HG03442 (cell line): ENCODE data around the gene TIGAR.

Experiments used
- ATAC-seq: cut with Tn5 transposase; IDR thresholded peaks from one replicate; pipeline ENCODE4 v1.9.1; 2021; ENCODE audit warnings: mild to moderate bottlenecking, moderate library complexity; ENCODE audit not compliant: unreplicated experiment

TIGAR gene

GRCh38 chr12:4301932-4302501, 19.0 kb upstream of the TIGAR start:
- no peak for ATAC-seq

GRCh38 chr12:4302881-4303280, 18.1 kb upstream of the TIGAR start:
- no peak for ATAC-seq

GRCh38 chr12:4303750-4304149, 17.3 kb upstream of the TIGAR start:
- no peak for ATAC-seq

- no peak for ATAC-seq
Observed at GRCh38 chr12:4307593-4308333, 13.2 kb upstream of the TIGAR start.

- no peak for ATAC-seq
Observed at GRCh38 chr12:4308334-4308950, 12.6 kb upstream of the TIGAR start.

- no peak for ATAC-seq
Observed at GRCh38 chr12:4311776-4312175, 9.2 kb upstream of the TIGAR start.

GRCh38 chr12:4312251-4312650, 8.8 kb upstream of the TIGAR start:
- no peak for ATAC-seq

GRCh38 chr12:4320497-4320852, 538 bp upstream of the TIGAR start:
- ATAC-seq, result peak; percentile 33

- no peak for ATAC-seq
Observed at GRCh38 chr12:4322726-4323125, 1.7 kb downstream of the TIGAR start.

GRCh38 chr12:4323396-4323795, 2.4 kb downstream of the TIGAR start:
- no peak for ATAC-seq

GRCh38 chr12:4324366-4324765, 3.4 kb downstream of the TIGAR start:
- ATAC-seq, result no peak

- ATAC-seq, result no peak
Observed at GRCh38 chr12:4325966-4326365, 5.0 kb downstream of the TIGAR start.

GRCh38 chr12:4327293-4327692, 6.3 kb downstream of the TIGAR start:
- ATAC-seq, result no peak

- no peak for ATAC-seq
Observed at GRCh38 chr12:4330203-4330602, 9.2 kb downstream of the TIGAR start.

- no peak for ATAC-seq
Observed at GRCh38 chr12:4331221-4331620, 10.2 kb downstream of the TIGAR start.

GRCh38 chr12:4331842-4332241, 10.8 kb downstream of the TIGAR start:
- ATAC-seq, result no peak

GRCh38 chr12:4346931-4347330, 25.9 kb downstream of the TIGAR start:
- no peak for ATAC-seq

- ATAC-seq, result no peak
Observed at GRCh38 chr12:4353785-4354208, 32.8 kb downstream of the TIGAR start.

GRCh38 chr12:4355156-4356040, 34.4 kb downstream of the TIGAR start:
- no peak for ATAC-seq

GRCh38 chr12:4356041-4356327, 35.0 kb downstream of the TIGAR start:
- no peak for ATAC-seq

- no peak for ATAC-seq
Observed at GRCh38 chr12:4366090-4366489, 45.1 kb downstream of the TIGAR start.

- ATAC-seq, result no peak
Observed at GRCh38 chr12:4369548-4369947, 48.5 kb downstream of the TIGAR start.
